Glomerular endothelial cell (primary cell): Measurements from ENCODE around the gene CBX8. TPM values are rescaled to one million over a fixed set of nuclear protein-coding genes. Genes with fewer than 3 reads are reported as not detected.

Experiments
- DNase-seq: peaks from one replicate; pipeline ENCODE4 v3.0.0-alpha.2; 2011; ENCODE audit warnings: low read depth, low spot score; ENCODE audit errors: extremely low read depth
- total RNA-seq: library from RNA; depleted of rRNA; stranded (reverse); fragments of >200 nt; gene quantifications from 2 replicates; pipeline ENCODE4 v1.2.3, GENCODE V29; 2015

The CBX8 gene
- total RNA-seq, 1 donor from 2014 or later, result 2.1 TPM

- no peak for DNase-seq
Measured at GRCh38 chr17:79835953-79836509, 39.2 kb upstream of the CBX8 start.

GRCh38 chr17:79835470-79835899 is 38.6 kb upstream of the CBX8 start:
- no peak for DNase-seq

GRCh38 chr17:79834565-79835469 is 37.9 kb upstream of the CBX8 start:
- DNase-seq, result no peak

GRCh38 chr17:79833744-79834564 is 37.1 kb upstream of the CBX8 start:
- DNase-seq, result no peak

- no peak for DNase-seq
Measured at GRCh38 chr17:79833110-79833450, 36.2 kb upstream of the CBX8 start.

- no peak for DNase-seq
Measured at GRCh38 chr17:79832218-79833109, 35.6 kb upstream of the CBX8 start.

GRCh38 chr17:79831265-79832217 is 34.7 kb upstream of the CBX8 start:
- DNase-seq, result no peak

- no peak for DNase-seq
Measured at GRCh38 chr17:79830763-79831264, 33.9 kb upstream of the CBX8 start.

- DNase-seq, result no peak
Measured at GRCh38 chr17:79830303-79830702, 33.4 kb upstream of the CBX8 start.

- DNase-seq, result no peak
Measured at GRCh38 chr17:79829457-79829856, 32.6 kb upstream of the CBX8 start.

- DNase-seq, result no peak
Measured at GRCh38 chr17:79829004-79829403, 32.1 kb upstream of the CBX8 start.

- no peak for DNase-seq
Measured at GRCh38 chr17:79826841-79827578, 30.1 kb upstream of the CBX8 start.

GRCh38 chr17:79826204-79826680 is 29.4 kb upstream of the CBX8 start:
- no peak for DNase-seq

- no peak for DNase-seq
Measured at GRCh38 chr17:79825580-79825921, 28.7 kb upstream of the CBX8 start.

- no peak for DNase-seq
Measured at GRCh38 chr17:79824893-79825579, 28.2 kb upstream of the CBX8 start.

- DNase-seq, result no peak
Measured at GRCh38 chr17:79824234-79824633, 27.4 kb upstream of the CBX8 start.

GRCh38 chr17:79822583-79823124 is 25.8 kb upstream of the CBX8 start:
- DNase-seq, result no peak
